HG03469 (cell line): Measurements from ENCODE around the gene BLM.
"Not testable (repeated sequence)": the region's sequence is repeated elsewhere in the genome, so short reads cannot be mapped to it uniquely, and the experiment has no call there.

Experiments used
- ATAC-seq: cut with Tn5 transposase; IDR thresholded peaks from one replicate; pipeline ENCODE4 v1.9.1; 2021; ENCODE audit warnings: mild to moderate bottlenecking, moderate library complexity, moderate number of reproducible peaks; ENCODE audit not compliant: unreplicated experiment

Gene BLM

DNA sequence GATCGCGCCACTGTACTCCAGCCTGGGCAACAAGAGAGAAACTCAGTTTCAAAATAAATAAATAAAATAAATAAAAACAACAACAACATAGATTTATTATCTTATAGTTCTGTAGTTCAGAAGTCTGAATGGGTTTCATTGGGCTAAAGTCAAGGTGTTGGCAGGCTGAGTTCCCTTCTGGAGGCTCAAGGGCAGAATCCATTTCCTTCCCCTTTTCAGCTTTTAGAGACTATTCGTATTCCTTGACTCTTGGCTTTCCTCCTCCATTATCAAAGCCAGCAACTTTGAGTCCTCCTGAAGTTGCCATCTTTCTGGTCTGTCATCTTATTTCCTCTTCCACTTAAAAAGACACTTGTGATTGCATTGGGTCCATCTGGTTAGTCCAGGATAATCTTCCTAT, 12.1 kb downstream of the BLM start:
- ATAC-seq, result no peak

DNA sequence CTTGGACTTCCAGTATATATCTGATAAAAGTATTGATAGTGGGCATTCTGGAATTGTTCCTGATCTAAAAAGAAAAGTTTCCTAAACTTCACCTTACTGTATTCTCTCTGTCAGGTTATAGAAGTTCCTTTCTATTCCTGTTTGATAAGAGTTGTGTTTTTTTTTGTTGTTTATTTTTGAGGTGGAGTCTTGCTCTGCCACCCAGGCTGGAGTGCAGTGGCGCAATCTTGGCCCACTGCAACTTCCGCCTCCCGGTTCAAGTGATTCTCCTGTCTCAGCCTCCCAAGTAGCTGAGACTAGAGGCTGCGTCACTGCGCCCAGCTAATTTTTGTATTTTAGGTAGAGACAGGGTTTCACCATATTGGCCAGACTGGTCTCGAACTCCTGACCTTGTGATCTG, 13.1 kb downstream of the BLM start:
- no peak for ATAC-seq

DNA sequence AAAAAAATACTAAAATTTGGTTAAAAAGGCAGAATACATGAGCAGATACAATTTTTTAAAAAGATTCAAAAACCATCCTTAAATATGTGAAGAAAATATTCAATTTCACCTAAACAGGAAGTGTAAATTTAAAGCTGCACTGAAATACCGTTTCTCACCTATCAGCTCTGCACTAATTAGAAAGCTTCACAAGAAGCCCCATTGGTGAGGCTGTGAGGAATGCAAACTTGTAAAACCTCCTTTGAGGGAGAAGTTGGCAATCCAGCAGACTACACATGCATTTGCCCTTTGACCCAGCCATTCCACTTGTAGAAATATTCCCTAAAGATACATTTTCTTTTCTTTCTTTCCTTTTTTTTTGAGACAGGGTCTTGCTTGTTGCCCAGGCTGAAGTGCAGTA, 18.8 kb downstream of the BLM start:
- ATAC-seq, result no peak

- ATAC-seq, result not testable (repeated sequence)
Observed at GRCh38 chr15:90740545-90740944, 23.4 kb downstream of the BLM start.

- ATAC-seq, result no peak
Observed at GRCh38 chr15:90742087-90742486, 24.9 kb downstream of the BLM start.

GRCh38 chr15:90743407-90743806, 26.3 kb downstream of the BLM start:
- ATAC-seq, result no peak

DNA sequence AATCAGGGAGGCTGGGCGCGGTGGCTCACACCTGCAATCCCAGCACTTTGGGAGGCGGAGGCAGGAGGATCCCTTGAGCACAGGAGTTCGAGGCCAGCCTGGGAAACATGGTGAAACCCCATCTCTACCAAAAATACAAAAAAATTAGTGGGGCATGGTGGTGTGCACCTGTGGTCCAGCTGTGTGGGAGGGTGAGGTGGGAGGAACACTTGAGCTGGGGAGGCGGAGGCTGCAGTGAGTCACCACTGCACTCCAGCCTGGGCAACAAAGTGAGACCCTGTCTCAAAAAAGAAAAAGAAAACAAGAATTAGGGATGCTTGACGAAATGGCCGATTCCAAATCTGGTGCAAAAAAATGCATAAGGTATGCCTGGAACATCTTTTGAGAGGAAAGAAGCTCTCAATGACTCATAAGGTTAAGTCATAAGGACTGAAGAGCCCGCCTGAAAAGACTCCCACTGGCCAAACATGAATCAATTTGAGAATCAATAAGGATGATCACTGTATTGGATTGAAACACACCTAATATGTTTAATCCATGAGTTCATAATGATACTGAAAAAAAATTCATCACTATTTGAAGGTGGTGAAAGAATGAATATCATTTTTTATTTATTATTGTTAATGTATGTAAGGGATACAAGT, 27.7 kb downstream of the BLM start:
- ATAC-seq, result no peak

DNA sequence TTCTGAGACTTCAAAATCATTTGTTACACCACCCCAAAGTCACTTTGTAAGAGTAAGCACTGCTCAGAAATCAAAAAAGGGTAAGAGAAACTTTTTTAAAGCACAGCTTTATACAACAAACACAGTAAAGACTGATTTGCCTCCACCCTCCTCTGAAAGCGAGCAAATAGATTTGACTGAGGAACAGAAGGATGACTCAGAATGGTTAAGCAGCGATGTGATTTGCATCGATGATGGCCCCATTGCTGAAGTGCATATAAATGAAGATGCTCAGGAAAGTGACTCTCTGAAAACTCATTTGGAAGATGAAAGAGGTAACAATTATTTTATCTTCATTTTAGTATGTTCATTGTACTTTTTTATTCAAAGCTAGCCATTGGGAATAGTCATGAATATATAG, 32.6 kb downstream of the BLM start:
- ATAC-seq, result no peak

DNA sequence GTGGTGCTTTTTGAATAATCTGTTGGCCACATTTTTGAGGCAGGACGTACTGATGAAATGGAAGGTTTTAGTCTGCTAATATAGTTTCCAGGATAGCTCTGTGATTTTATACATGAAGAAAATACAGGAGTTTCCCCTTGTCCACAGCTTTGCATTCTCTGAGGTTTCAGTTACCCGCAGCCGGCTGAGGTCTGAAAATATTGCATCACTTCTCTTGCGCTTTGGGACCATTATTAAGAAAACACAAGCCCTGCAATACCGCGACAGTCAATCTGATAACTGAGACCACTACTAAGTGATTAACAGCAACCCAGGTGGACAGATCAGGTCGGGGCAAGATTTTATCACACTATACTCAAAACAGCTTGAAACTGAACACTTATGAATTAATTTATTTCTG, 33.0 kb downstream of the BLM start:
- ATAC-seq, result peak; percentile 41

- no peak for ATAC-seq
Observed at GRCh38 chr15:90751300-90751825, 34.2 kb downstream of the BLM start.

DNA sequence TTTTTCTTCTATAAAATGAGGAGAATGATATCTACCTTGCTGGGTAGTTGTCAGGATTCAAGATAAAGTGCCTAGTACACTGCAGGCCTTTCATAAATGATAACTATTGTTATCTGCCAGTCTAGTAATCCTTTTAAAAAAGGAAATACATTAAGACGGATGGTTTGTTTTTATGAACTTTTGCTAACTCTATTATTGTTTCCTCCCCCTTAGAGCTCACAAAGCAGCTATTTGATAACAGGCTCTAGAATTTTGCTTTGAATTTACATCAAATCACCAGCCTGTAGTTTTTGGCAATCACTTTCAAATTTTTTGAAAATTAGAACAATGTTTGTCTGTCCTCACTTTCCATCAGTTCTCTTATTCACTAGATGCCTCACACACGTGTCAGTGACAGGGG, 39.8 kb downstream of the BLM start:
- no peak for ATAC-seq

DNA sequence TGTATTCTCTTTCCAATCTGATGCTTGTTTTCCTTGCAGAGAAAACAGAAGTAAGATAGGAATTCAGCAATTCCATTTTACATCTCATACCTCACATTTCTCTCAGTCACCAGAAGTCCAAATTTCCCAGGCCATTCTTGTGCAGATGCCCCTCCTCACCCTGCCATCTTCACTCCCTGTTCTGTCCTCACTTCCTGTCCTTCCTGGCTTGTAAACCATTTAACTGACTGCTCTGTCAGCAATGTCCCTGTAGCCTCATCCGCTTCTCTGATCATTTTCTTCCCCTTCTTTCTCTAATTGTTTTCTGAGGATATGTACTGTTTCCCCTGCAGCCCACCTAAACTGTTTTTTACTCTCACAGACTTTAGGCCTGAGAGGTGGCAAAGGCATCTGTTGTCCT, 40.3 kb downstream of the BLM start:
- no peak for ATAC-seq

GRCh38 chr15:90760661-90761232, 43.6 kb downstream of the BLM start:
- ATAC-seq, result no peak

DNA sequence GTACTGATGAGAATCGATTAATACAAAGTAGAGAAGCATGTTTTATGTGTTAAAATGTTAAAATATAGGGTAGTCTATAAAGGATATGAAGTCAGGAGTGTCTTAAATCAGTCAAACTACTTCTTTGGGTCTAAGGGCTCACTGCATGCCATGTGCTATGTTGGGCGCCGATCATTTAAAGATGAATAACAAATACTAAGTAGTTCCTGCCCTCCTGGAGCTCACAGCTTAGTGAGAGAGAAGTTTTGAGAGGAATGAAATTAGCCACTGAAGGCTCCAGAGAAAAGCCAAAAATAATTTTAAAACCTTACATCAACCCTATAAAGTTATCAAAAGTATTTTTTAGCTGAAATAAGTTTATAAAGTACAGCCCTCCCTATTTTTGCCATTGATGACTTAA, 44.5 kb downstream of the BLM start:
- ATAC-seq, result no peak

GRCh38 chr15:90762109-90762508, 45.0 kb downstream of the BLM start:
- ATAC-seq, result no peak

GRCh38 chr15:90763366-90764099, 46.4 kb downstream of the BLM start:
- no peak for ATAC-seq

GRCh38 chr15:90765531-90765930, 48.4 kb downstream of the BLM start:
- no peak for ATAC-seq

DNA sequence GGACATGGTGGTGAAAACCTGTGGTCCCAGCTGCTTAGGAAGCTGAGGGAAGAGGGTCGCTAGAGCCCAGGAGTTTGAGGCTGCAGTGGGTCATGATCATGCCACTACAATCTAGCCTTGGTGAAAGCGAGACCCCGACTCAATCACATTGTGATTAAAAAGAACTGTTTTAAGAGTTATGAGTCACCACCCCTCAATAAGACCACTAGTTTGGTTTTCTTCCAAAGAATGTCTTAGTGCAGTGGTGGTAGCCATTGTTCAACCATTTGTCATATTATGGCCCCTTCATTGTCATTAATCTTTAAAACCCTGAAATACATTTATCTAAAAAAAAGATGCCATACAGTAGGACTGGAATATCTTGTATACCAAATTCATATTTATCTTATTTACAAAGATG, 48.8 kb downstream of the BLM start:
- ATAC-seq, result no peak

GRCh38 chr15:90769375-90769774, 52.2 kb downstream of the BLM start:
- no peak for ATAC-seq

- no peak for ATAC-seq
Observed at GRCh38 chr15:90773485-90773884, 56.3 kb downstream of the BLM start.

- ATAC-seq, result no peak
Observed at GRCh38 chr15:90774731-90775514, 57.8 kb downstream of the BLM start.
